ENCODE measurements around the gene TUBGCP5. TPM values are rescaled to one million over a fixed set of nuclear protein-coding genes. Genes with fewer than 3 reads are reported as not detected.

TUBGCP5 gene
- total RNA-seq, 1 donor from 2014 or later = 34.3 TPM

- H3K27me3 ChIP-seq = peaks cover 8% of the 10 kb centered on the region
- Mint-ChIP-seq H3K27ac (peak overlapping the region; percentile 57), H3K4me3 (no peak overlapping the region), H3K27me3 (ENCODE audit: insufficient read depth, low read depth) (peaks cover 7% of the 10 kb centered on the region), H3K36me3 (no peaks in the 10 kb centered on the region), H3K9me3 (no peaks in the 10 kb centered on the region), H3K4me1 (peaks cover 51% of the 10 kb centered on the region)
- H3K4me2 ChIP-seq = no peak overlapping the region
- H3K4me1 ChIP-seq = peaks cover 19% of the 10 kb centered on the region
- no peak overlapping the region for H3K4me3 ChIP-seq
- H2AFZ ChIP-seq (replicated peaks) = no peak overlapping the region
- H4K20me1 ChIP-seq (ENCODE audit: low read depth) = peaks cover 83% of the 10 kb centered on the region
- TF ChIP-seq EZH2phosphoT487 (IDR thresholded peaks at IDR 0.05) (no peak), EZH2 (IDR thresholded peaks at IDR 0.05) (no peak), CTCF (IDR thresholded peaks at IDR 0.05) (no peak)
- H3K9ac ChIP-seq = no peak overlapping the region
- no peaks in the 10 kb centered on the region for H3K9me3 ChIP-seq (ENCODE audit: low read depth)
- H3K27ac ChIP-seq = no peak overlapping the region
- no peaks in the 10 kb centered on the region for H3K36me3 ChIP-seq
- peaks cover 49% of the 10 kb centered on the region for H3K79me2 ChIP-seq (ENCODE audit: low read depth)
- H3F3A ChIP-seq (ENCODE audit: low read depth) = no peaks in the 10 kb centered on the region
- DNase-seq (ENCODE audit: low spot score) = no peak
Measured at GRCh38 chr15:22956978-22957260, 82.5 kb downstream of the TUBGCP5 start.

DNA sequence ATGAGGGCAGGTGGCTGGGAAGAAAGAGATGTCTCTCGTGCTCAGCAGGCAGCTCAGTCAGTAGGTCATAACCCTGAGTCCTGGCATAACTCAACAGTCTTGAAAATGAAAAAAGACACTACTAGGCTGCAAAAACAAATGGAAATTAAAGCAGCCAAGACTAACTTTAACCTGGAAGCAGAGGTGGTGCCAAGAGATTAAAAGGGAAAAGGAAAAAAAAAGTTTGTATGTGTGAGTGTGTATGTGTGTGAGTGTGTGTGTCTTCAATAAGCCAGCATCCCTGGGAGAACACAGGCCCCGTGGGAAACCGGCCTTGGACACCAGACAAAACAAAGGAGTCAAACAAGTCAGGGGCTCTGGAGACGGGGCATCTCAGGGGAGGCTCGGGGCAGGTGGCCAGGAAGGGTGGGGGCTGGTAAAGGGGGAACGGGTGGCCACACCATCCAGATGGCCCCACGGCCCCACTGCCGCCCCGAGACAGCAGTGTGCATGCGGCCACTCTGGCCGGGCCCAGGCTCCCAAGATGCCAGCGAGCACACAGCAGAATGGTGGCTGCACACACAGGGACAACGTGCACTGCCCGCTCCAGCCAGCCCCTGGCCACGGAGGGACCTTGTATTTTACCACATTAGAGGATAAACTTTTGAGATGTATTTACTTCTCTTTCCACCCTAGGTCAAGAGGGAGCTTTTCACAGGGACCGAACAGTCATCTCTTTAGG, 83.0 kb downstream of the TUBGCP5 start:
- Mint-ChIP-seq H3K9me3 (no peaks in the 10 kb centered on the region), H3K36me3 (no peaks in the 10 kb centered on the region), H3K4me1 (peaks cover 51% of the 10 kb centered on the region), H3K4me3 (no peak overlapping the region), H3K27me3 (ENCODE audit: insufficient read depth, low read depth) (peaks cover 7% of the 10 kb centered on the region), H3K27ac (peak overlapping the region; percentile 88)
- H3K4me2 ChIP-seq = no peak overlapping the region
- DNase-seq (ENCODE audit: low spot score) = peak; percentile 25
- H3K79me2 ChIP-seq (ENCODE audit: low read depth) = peaks cover 49% of the 10 kb centered on the region
- no peak overlapping the region for H3K27ac ChIP-seq
- no peaks in the 10 kb centered on the region for H3K9me3 ChIP-seq (ENCODE audit: low read depth)
- H3K9ac ChIP-seq = no peak overlapping the region
- no peak overlapping the region for H2AFZ ChIP-seq (replicated peaks)
- no peak for TF ChIP-seq CTCF (IDR thresholded peaks at IDR 0.05)
- TF ChIP-seq EZH2 (IDR thresholded peaks at IDR 0.05) = no peak
- no peak for TF ChIP-seq EZH2phosphoT487 (IDR thresholded peaks at IDR 0.05)
- no peaks in the 10 kb centered on the region for H3F3A ChIP-seq (ENCODE audit: low read depth)
- H3K4me3 ChIP-seq = no peak overlapping the region
- no peaks in the 10 kb centered on the region for H3K36me3 ChIP-seq
- H4K20me1 ChIP-seq (ENCODE audit: low read depth) = peaks cover 88% of the 10 kb centered on the region
- H3K27me3 ChIP-seq = peaks cover 8% of the 10 kb centered on the region
- H3K4me1 ChIP-seq = peaks cover 19% of the 10 kb centered on the region

DNA sequence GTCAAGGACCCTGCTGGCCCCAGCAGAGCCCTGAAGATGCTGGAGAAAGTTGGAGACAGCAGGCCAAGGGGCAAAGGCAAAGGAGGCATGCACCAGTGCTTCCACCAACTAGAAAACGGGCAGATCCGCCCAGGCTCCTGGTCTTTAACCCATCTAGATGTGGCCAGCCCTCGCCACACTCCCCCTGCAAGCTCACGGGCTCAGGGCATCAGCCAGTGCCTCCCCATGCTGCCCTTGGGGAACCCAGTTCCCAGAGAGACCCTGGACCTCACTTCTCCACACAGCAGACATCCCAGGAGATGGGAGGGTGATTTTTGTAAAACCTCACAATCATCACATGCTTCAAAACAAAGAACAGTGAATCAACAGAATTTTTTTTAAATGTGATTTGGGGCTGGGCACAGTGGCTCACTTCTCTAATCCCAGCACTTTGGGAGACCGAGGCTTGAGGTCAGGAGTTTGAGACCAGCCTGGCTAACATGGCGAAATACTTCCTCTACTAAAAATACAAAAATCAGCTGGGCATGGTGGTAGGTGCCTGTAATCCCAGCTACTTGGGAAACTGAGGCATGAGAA, 83.7 kb downstream of the TUBGCP5 start:
- H3F3A ChIP-seq (ENCODE audit: low read depth) = no peaks in the 10 kb centered on the region
- no peaks in the 10 kb centered on the region for H3K9me3 ChIP-seq (ENCODE audit: low read depth)
- TF ChIP-seq EZH2 (IDR thresholded peaks at IDR 0.05) (no peak), CTCF (IDR thresholded peaks at IDR 0.05) (no peak), EZH2phosphoT487 (IDR thresholded peaks at IDR 0.05) (no peak)
- peaks cover 95% of the 10 kb centered on the region for H4K20me1 ChIP-seq (ENCODE audit: low read depth)
- Mint-ChIP-seq H3K36me3 (no peaks in the 10 kb centered on the region), H3K9me3 (no peaks in the 10 kb centered on the region), H3K4me1 (peaks cover 52% of the 10 kb centered on the region), H3K27ac (peak overlapping the region; percentile 88), H3K27me3 (ENCODE audit: insufficient read depth, low read depth) (peaks cover 7% of the 10 kb centered on the region), H3K4me3 (no peak overlapping the region)
- H3K27ac ChIP-seq = no peak overlapping the region
- peaks cover 8% of the 10 kb centered on the region for H3K27me3 ChIP-seq
- no peak for DNase-seq (ENCODE audit: low spot score)
- H3K9ac ChIP-seq = no peak overlapping the region
- peaks cover 19% of the 10 kb centered on the region for H3K4me1 ChIP-seq
- peaks cover 52% of the 10 kb centered on the region for H3K79me2 ChIP-seq (ENCODE audit: low read depth)
- no peak overlapping the region for H2AFZ ChIP-seq (replicated peaks)
- H3K4me3 ChIP-seq = no peak overlapping the region
- no peak overlapping the region for H3K4me2 ChIP-seq
- H3K36me3 ChIP-seq = no peaks in the 10 kb centered on the region
